ENCODE data around the gene NELL2.

- TF ChIP-seq CTCF (IDR thresholded peaks at IDR 0.05) (no peak), POLR2A (IDR thresholded peaks at IDR 0.05) (no peak)
Observed at GRCh38 chr12:44510510-44510909, 365.6 kb downstream of the NELL2 start.
